ENCODE measurements around the gene CCNL1. TPM values are rescaled to one million over a fixed set of nuclear protein-coding genes. Genes with fewer than 3 reads are reported as not detected.

Gene CCNL1
- total RNA-seq, 1 donor from 2014 or later: 110 TPM

DNA sequence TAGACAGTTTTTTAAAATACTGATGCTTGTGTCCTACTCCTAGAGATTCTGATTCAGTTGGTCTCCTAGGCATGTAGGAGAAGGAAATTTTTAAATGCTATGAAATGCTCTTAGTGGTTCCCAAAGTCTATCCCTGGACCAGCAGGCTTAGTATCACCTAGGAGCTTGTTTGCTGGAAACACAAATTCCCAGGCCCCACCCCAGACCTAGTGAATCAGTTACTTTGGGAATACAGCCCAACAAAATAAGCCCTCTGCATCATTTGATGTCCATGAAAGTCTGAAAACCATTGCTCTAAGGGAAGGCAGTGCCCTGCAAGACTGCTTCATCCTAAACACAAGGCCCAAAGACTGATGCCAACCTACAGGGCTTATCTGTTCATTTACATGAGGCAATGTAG lies 36.3 kb downstream of the CCNL1 start:
- peak; percentile 61 for DNase-seq (ENCODE audit: low read depth)

GRCh38 chr3:157122832-157123427 lies 37.0 kb downstream of the CCNL1 start:
- no peak for DNase-seq (ENCODE audit: low read depth)

DNA sequence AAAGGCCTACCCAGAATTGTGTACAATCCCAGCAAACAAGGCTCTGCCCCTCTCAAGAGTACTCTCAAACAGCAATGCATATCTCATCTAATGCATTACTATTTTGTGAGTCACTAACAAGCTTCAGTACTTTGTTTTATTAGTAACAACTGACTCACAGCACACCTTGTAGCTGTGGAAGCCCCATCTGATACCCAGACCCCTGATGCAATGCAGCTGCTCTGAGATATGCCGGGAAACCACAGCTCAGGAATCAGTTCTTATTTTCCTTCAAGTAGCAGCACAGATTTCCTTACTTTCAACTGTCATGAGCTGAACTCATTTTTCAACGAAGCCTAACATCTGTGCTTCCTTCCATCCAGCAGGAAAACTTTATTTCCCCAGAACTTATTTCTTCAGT lies 37.8 kb downstream of the CCNL1 start:
- DNase-seq (ENCODE audit: low read depth): peak; percentile 98

DNA sequence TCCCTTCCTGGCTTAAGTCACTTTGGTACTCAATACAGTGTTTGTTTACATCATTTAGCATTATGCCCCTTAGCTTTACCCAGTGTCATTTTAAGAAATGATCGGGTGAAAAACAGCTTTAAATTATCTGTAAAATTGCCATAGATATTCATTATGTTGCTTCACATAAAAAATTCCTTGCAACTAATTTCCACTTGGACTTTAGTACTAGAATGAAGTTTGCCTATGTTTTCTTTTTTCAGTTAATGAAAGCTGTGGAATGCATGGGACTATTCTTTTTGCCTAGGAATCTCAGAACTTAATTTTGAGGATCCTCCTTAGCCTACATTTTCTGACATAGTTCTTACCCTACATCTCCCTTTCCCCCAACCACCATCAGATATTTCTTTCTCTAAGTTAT lies 38.4 kb downstream of the CCNL1 start:
- no peak for DNase-seq (ENCODE audit: low read depth)

DNA sequence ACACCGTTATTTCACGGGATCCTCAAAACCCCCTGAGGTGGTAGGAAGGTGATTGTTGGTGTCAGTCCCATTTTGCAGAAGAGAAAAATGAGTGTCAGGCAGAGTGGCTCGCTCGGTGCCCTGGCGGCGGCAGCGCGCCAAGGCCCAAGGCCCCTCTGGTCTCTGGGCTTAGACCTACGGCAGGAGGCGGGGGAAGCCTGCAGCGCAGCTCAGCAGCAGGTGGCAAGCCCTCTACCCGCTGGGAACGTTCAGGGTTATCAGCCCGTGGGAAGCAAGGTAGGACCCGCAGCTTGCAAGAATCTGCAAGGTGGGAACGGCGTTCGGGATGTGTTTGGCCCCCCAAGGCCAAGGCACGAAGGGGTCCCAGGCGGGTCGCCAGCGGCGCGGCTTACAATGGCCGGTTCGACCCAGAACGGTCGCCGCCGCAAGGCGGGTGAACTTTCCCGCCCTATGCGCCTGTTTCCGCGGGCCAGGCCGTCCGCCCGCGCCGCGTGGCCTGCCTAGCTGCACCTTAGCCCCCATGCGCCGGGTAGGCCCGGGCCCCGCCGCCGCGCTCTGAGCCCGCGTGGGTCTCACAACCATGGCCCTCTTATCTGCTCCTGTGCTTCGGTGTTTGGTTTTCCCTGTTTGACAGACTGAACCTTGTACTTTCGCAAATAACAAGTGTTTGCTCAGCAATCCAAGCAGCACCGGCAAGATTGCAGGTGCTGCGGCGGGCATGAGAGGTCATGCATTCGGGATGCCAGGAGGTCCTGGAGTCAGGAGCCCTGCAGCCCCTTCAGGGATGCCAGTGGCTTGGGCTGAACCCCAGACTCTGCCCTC lies 39.7 kb downstream of the CCNL1 start:
- DNase-seq (ENCODE audit: low read depth): no peak

GRCh38 chr3:157119369-157119951 lies 40.5 kb downstream of the CCNL1 start:
- DNase-seq (ENCODE audit: low read depth): no peak

- no peak for DNase-seq (ENCODE audit: low read depth)
These were observed 41.9 kb downstream of the CCNL1 start for GRCh38 chr3:157117875-157118654.

- no peak for DNase-seq (ENCODE audit: low read depth)
These were observed 42.7 kb downstream of the CCNL1 start for GRCh38 chr3:157117206-157117605.

GRCh38 chr3:157116017-157116416 lies 43.9 kb downstream of the CCNL1 start:
- no peak for DNase-seq (ENCODE audit: low read depth)

DNA sequence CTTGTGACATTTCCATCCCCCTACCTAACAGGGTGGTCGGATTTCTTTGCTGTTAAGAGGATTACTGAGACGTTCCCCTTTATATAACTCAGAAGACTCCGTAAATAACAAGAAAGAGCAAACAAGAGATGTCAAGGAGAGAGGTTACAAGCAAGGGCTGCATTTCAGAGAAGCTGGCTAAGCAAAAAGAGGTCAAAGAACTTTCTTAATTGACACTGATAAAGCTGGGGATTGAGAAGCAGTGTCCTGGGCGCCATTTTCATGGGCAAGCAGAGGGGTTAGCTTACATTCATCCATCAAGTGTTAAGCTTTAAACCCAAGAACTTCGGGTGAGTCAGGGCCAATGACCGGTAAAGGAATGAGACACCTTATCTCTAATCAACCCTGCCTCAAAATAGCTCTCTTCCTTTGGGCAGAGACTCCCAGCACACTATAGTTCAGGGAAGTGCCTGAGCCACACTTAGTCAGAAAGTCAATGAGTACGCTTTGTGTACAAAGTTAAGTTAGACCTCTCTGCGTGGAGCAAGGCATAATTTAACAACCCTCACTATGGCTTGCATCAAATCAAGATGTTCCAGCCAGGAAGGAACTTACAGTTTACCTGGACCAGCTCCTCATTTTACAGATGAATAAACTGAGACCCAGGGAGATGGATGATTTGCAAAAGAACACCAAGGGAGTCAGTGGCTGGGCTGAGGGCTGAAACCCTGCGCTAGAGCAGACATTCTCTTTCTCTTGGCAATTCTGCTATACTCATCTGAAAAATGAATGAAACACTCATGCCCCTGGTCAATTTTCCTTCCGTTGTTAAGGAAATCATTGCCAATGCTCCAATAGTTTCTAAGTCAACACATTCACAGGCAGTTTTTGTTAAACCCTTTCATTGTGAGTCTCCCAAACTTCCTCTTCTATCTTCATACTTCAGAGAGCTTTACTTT lies 44.6 kb downstream of the CCNL1 start:
- peak; percentile 61 for DNase-seq (ENCODE audit: low read depth)

GRCh38 chr3:157113832-157114505 lies 46.0 kb downstream of the CCNL1 start:
- no peak for DNase-seq (ENCODE audit: low read depth)

DNA sequence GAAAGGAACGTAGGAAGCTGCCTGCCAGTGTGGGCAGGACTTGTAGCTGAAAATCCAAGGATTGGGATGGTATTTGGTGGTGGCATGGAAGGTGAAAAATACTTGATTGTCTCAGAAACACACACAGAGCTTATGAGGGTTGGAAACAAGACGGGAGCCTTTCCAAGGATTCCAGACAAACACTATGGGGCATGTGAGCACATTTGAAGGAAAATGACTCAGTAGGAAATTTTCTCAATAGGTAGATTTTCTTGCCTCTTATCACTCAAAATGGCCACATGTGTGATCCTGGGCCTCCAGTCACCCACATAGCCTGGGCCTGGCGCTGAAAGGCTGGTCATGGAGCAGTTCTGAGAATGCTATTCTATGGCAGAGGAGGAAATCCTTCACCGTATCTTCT lies 47.4 kb downstream of the CCNL1 start:
- no peak for DNase-seq (ENCODE audit: low read depth)

DNA sequence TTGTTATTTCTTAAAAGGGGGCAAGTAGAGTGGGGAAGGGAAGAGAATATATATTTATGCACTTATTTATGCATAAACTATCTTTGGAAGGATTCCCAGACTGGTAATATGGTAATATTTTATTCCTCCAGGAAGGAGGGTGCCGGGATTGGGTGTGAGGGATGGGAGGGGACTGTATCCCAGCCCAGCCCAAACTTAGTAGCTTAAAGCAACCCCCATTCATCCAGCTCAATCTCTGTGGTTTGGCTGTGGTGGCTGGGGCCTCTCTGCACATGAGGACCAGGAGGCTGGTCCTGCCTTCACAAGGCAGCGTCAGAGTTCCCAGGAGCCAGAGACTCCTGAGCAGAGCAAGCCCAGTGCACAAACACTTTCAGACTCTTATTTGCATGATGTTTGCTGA lies 48.4 kb downstream of the CCNL1 start:
- DNase-seq (ENCODE audit: low read depth): no peak

DNA sequence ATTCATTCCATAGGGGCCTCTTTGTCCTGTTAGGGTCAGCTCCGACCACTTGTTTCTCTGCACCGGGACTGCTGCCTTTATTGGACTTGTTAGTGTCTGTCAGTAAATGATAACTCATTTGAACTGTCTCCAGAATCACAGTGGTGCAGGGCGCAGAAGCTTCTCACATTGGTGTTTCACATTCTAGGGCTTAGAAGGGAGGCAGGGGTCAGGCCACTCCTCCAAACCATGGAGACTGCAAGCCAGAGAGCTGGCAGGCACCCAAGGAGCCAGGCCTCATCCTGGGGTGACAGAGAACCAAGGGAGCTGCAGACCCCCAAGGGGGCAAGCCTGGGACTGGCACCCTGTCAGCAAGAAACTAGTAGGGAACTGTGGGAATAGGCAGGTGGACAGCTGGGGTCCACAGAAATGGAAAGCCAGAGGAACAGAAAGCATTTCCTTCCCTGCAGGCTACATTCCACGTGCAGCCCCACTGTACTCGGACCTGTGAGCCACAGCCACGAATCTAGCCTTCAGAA lies 49.1 kb downstream of the CCNL1 start:
- DNase-seq (ENCODE audit: low read depth): no peak

GRCh38 chr3:157109267-157110141 lies 50.4 kb downstream of the CCNL1 start:
- DNase-seq (ENCODE audit: low read depth): no peak

DNA sequence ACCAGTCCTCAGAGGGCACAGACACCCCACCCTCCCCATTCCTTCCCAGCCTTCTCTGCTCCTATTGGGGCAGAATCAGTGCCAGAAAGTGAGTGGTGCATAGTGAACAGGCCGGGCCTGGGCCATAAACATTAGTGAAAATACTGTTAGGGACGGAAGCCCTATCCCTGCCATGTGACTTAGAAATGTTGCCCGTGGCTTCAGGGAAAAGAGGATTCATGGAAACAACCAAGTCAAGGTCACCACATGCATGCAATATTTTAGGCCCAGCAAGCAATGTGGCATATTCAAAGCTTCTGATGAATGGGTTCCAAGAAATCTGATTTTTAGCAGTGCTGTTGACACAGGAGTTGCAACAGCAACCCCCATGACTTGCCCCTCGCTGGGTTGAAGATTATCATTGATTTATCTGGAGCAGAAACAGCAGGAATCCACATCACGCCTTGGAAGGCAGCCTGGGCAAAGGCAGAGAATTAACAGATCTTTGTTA lies 52.3 kb downstream of the CCNL1 start:
- DNase-seq (ENCODE audit: low read depth): no peak

GRCh38 chr3:157107037-157107436 lies 52.9 kb downstream of the CCNL1 start:
- DNase-seq (ENCODE audit: low read depth): no peak

DNA sequence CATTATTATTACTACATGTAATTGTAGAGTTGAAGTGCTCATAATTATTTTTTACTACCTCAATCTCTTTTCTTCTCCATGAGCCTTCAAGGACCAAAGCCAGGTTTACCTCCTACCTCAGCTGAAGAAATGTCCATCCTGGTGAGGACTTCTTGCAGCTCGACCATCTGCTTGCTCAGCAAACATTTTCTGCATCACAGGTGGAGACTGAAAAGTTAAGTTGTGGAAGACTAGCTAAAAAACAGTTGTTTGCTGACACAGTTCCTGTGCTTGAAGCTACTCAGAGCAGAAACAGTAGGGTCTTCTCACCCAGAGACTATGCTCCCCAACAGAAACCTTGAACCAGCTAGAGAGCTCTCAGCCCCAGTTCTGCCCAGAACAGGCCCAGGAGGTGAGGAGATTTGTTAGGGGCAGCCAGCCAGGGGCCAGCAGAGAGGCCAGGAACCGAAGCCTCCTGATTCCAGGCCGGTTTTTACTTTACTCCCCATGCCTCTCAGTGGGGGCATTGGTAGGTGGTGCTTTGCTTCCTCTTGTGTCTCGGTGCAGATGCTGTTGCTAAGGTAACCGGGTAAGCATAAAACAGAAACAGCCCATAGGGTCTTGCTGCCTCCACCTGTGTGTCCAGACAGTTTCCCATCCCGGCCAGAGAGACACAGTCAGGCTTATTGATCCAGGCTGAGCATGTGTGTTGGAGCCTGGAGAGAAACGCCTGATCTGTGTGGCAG lies 54.9 kb downstream of the CCNL1 start:
- DNase-seq (ENCODE audit: low read depth): no peak

DNA sequence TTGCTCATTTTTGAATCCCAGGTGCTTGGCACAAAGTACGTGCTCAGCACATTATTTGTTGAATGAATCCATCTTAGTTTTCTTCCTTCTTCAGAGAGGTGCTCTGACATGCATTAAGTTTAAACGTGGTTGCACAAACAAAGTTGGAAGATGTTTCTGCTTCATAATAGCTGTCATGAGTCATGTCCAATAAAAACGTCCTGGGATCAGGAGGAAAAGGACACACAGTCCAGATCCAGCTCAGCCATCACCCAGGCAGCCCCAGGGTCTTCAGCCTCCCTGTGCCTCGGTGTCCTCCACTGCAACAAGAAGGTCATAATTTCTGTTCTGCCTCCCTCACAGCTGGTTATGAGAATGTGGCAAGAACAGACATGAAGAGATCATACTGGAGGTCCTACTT lies 55.4 kb downstream of the CCNL1 start:
- DNase-seq (ENCODE audit: low read depth): no peak
